Endothelial cell (in vitro differentiated cells): ENCODE measurements around the gene NUP37. TPM values are rescaled to one million over a fixed set of nuclear protein-coding genes. Genes with fewer than 3 reads are reported as not detected.

Experiments used
- DNase-seq: peaks from one replicate; pipeline ENCODE4 v3.0.0; 2021; ENCODE audit warnings: low spot score
- H3K27ac Mint-ChIP-seq: one replicate; pipeline ENCODE4 v1.8.0; 2021; ENCODE audit warnings: mixed read lengths, inconsistent platforms; ENCODE audit not compliant: unreplicated experiment
- H3K27me3 Mint-ChIP-seq: one replicate; pipeline ENCODE4 v1.8.0; 2021; ENCODE audit warnings: mild to moderate bottlenecking, moderate library complexity, mixed read lengths, inconsistent platforms; ENCODE audit not compliant: unreplicated experiment
- H3K36me3 Mint-ChIP-seq: one replicate; pipeline ENCODE4 v1.8.0; 2021; ENCODE audit warnings: mild to moderate bottlenecking, low read depth, mixed read lengths, inconsistent platforms; ENCODE audit not compliant: unreplicated experiment
- H3K4me1 Mint-ChIP-seq: one replicate; pipeline ENCODE4 v1.8.0; 2021; ENCODE audit warnings: mild to moderate bottlenecking, mixed read lengths, inconsistent platforms; ENCODE audit not compliant: unreplicated experiment
- H3K4me3 Mint-ChIP-seq: one replicate; pipeline ENCODE4 v1.8.0; 2021; ENCODE audit warnings: mild to moderate bottlenecking, mixed read lengths, inconsistent platforms; ENCODE audit not compliant: unreplicated experiment
- H3K9me3 Mint-ChIP-seq: one replicate; pipeline ENCODE4 v1.8.0; 2021; ENCODE audit warnings: mixed read lengths, inconsistent platforms; ENCODE audit not compliant: unreplicated experiment
- total RNA-seq: library from RNA; stranded (reverse); fragmentation: NEBNext Ultra II Directional; extraction: Animal tissue kit (Norgen Biotek cat#: 25700); gene quantifications from one replicate; pipeline ENCODE4 v1.2.1, GENCODE V29; 2021; ENCODE audit not compliant: unreplicated experiment
- TF ChIP-seq, protein P1 (sequence below): fragments of 200-600 bp; sonication (generic); IDR thresholded peaks from one replicate; pipeline ENCODE4 v1.5.0; 2021; ENCODE audit warnings: antibody characterized with exemption; ENCODE audit not compliant: unreplicated experiment

Gene NUP37
- total RNA-seq, 1 donor from 2014 or later, result 17.3 TPM

DNA sequence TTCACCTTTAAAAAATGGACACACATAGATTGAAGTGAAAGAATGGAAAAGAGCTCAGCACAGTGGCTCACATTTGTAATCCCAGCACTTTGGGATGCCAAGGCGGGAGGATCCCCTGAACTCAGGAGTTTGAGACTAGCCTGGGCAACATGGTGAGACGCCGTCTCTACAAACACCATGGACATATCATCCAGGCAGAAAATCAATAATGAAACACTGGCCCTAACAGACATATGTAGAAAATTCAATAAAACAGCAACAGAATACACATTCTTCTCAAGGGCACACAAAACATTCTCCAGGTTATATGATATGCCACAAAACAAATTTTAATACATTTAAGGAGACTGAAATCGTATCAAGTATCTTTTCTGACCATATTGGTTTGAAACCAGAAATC is 65.6 kb downstream of the NUP37 start:
- DNase-seq, result no peak
- TF ChIP-seq, protein P1, sequence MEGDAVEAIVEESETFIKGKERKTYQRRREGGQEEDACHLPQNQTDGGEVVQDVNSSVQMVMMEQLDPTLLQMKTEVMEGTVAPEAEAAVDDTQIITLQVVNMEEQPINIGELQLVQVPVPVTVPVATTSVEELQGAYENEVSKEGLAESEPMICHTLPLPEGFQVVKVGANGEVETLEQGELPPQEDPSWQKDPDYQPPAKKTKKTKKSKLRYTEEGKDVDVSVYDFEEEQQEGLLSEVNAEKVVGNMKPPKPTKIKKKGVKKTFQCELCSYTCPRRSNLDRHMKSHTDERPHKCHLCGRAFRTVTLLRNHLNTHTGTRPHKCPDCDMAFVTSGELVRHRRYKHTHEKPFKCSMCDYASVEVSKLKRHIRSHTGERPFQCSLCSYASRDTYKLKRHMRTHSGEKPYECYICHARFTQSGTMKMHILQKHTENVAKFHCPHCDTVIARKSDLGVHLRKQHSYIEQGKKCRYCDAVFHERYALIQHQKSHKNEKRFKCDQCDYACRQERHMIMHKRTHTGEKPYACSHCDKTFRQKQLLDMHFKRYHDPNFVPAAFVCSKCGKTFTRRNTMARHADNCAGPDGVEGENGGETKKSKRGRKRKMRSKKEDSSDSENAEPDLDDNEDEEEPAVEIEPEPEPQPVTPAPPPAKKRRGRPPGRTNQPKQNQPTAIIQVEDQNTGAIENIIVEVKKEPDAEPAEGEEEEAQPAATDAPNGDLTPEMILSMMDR, result no peak
- Mint-ChIP-seq H3K36me3 (no peaks in the 10 kb centered on the region), H3K27ac (no peak overlapping the region), H3K4me1 (no peaks in the 10 kb centered on the region), H3K4me3 (no peak overlapping the region), H3K9me3 (no peaks in the 10 kb centered on the region), H3K27me3 (peaks cover 1% of the 10 kb centered on the region)

DNA sequence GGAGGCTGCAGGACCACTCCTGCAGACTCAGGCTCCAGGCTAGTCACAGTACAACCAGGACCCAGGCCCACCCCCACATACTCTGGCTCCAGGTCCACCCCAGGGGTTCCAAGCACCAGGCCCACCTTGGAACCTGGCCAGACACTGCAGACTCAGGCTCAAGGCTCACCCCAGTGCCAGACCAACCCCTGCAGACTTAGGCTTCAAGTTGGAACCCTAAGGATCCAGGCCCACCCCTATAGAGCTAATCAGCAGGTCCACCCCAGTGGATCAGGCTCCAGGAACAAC is 66.9 kb downstream of the NUP37 start:
- H3K36me3 Mint-ChIP-seq, result no peaks in the 10 kb centered on the region
- no peaks in the 10 kb centered on the region for H3K9me3 Mint-ChIP-seq
- H3K27me3 Mint-ChIP-seq, result peaks cover 1% of the 10 kb centered on the region
- H3K4me3 Mint-ChIP-seq, result no peak overlapping the region
- no peak for DNase-seq
- TF ChIP-seq, protein P1, result no peak
- H3K27ac Mint-ChIP-seq, result no peak overlapping the region
- H3K4me1 Mint-ChIP-seq, result no peaks in the 10 kb centered on the region

DNA sequence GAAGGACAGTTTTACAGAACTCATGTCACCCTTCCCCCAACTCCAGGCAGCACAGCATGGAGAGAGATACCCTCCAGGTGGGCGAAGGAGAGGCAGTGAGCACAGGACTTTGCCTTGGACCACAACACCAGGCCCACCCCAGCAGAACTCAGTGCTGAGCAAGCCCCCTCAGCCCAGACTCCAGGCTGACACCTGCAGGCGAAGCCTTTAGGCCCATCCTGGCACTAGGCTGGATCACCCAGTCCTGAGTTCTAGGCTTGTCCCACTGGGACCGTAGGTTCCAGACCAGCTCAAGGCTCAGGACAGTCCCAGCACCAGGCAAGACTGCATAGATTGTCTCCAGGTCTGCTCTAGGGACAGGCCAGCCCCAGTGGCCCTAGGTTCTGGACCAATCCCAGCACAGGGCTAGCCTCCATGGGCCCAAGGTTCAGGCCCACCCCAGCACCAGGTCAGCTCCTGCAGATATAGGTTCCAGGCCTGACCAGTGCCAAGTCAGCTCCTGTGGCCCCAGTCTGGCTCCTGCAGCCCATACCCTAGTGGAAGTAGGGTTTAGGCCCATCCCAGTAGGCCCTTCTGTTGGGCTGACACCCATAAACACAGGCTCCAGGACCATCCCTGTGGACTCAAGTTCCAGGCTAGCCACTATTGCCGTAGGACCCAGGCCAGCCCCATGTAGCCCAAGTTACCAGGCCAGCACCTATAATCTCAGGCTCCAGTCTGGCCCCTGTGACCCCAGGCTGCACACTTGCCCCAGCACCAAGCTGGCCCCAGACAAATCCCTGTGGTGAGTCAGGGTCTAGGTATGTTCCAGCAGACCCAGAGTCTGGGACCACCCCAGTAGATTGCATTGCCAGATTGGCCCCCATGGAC is 67.5 kb downstream of the NUP37 start:
- Mint-ChIP-seq H3K27ac (no peak overlapping the region), H3K4me1 (no peaks in the 10 kb centered on the region), H3K27me3 (peaks cover 1% of the 10 kb centered on the region), H3K4me3 (no peak overlapping the region), H3K9me3 (no peaks in the 10 kb centered on the region), H3K36me3 (no peaks in the 10 kb centered on the region)
- no peak for DNase-seq
- TF ChIP-seq, protein P1, result no peak

DNA sequence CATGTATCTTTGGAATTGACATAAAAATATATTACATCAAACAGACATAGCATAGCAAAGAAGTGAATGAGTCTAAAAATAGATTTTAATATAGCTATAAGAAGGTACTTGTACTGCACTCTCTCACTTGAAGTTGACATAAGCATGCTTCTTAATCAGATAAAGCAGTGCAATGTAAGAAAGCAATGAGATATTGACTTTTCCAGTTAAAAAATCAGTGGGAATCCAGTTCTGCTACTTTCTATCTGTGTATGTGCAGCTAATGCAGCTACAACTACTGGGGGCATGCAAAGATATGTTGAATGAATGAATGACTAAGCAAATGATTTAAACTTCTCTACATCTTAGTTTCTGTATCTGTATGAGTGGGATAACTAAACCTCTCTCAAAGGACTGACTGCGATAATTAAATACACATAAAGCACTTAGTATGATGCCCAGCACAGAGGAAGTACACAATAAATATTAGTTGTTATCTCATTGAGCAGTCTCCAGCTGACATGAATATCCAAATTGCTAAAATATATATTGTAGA is 68.4 kb downstream of the NUP37 start:
- Mint-ChIP-seq H3K36me3 (no peaks in the 10 kb centered on the region), H3K27me3 (peaks cover 1% of the 10 kb centered on the region), H3K27ac (no peak overlapping the region), H3K4me3 (no peak overlapping the region), H3K4me1 (no peaks in the 10 kb centered on the region), H3K9me3 (no peaks in the 10 kb centered on the region)
- TF ChIP-seq, protein P1, result no peak
- DNase-seq, result no peak
